H9 (cell line): ENCODE results near the gene CCDC81. TPM values are rescaled to one million over a fixed set of nuclear protein-coding genes. Genes with fewer than 3 reads are reported as not detected.

Experiments used
- DNase-seq: peaks from one replicate; pipeline ENCODE4 v3.0.0-alpha.2; 2017
- H2AFZ ChIP-seq: one replicate; pipeline ENCODE4 v1.6.1; 2013; ENCODE audit warnings: mild to moderate bottlenecking, low read length, control low read depth, moderate library complexity
- H2AK5ac ChIP-seq: 2 replicates; pipeline ENCODE4 v1.6.1; 2013; ENCODE audit warnings: low read length, control low read depth, mixed read lengths; ENCODE audit not compliant: insufficient read length
- H2BK120ac ChIP-seq: one replicate; pipeline ENCODE4 v1.6.1; 2013; ENCODE audit warnings: low read depth, mild to moderate bottlenecking, low read length, control low read depth, inconsistent platforms; ENCODE audit not compliant: poor library complexity, severe bottlenecking
- H2BK12ac ChIP-seq: 2 replicates; pipeline ENCODE4 v1.6.1; 2013; ENCODE audit warnings: low read length, control low read depth, mixed read lengths, low read depth; ENCODE audit not compliant: insufficient read length
- H2BK15ac ChIP-seq: 2 replicates; pipeline ENCODE4 v1.6.1; 2013; ENCODE audit warnings: low read depth, low read length, control low read depth
- H2BK20ac ChIP-seq: one replicate; pipeline ENCODE4 v1.6.1; 2013; ENCODE audit warnings: low read depth, mild to moderate bottlenecking, low read length, control low read depth, inconsistent platforms; ENCODE audit not compliant: poor library complexity, severe bottlenecking
- H2BK5ac ChIP-seq: 2 replicates; pipeline ENCODE4 v1.6.1; 2013; ENCODE audit warnings: low read length, control low read depth, mixed read lengths; ENCODE audit not compliant: insufficient read length
- H3K14ac ChIP-seq: 2 replicates; pipeline ENCODE4 v1.6.1; 2013; ENCODE audit warnings: low read length, control low read depth; ENCODE audit not compliant: insufficient read depth
- H3K18ac ChIP-seq: 2 replicates; pipeline ENCODE4 v1.6.1; 2013; ENCODE audit warnings: low read depth, mild to moderate bottlenecking, mixed read lengths, low read length, control low read depth; ENCODE audit not compliant: insufficient read length
- H3K23ac ChIP-seq: 2 replicates; pipeline ENCODE4 v1.6.1; 2013; ENCODE audit warnings: low read length, control low read depth, mixed read lengths, low read depth; ENCODE audit not compliant: insufficient read length
- H3K23me2 ChIP-seq: 2 replicates; pipeline ENCODE4 v1.6.1; 2013; ENCODE audit warnings: low read depth, mild to moderate bottlenecking, mixed read lengths, low read length, control low read depth; ENCODE audit not compliant: insufficient read length, poor library complexity, severe bottlenecking
- H3K27ac ChIP-seq: 2 replicates; pipeline ENCODE4 v1.5.1; 2013; ENCODE audit warnings: low read length, control low read depth, mixed read lengths, low read depth; ENCODE audit not compliant: insufficient read length
- H3K27me3 ChIP-seq: 2 replicates; pipeline ENCODE4 v1.6.1; 2013; ENCODE audit warnings: low read length, control low read depth, inconsistent platforms; ENCODE audit not compliant: insufficient read depth
- H3K4ac ChIP-seq: 2 replicates; pipeline ENCODE4 v1.6.1; 2013; ENCODE audit warnings: low read depth, mild to moderate bottlenecking, control low read depth, inconsistent platforms, low read length, moderate library complexity
- H3K4me1 ChIP-seq: 2 replicates; pipeline ENCODE4 v1.6.1; 2013; ENCODE audit warnings: low read length, control low read depth, inconsistent platforms; ENCODE audit not compliant: insufficient read depth
- H3K4me2 ChIP-seq: 2 replicates; pipeline ENCODE4 v1.6.1; 2013; ENCODE audit warnings: low read length, control low read depth, mixed read lengths; ENCODE audit not compliant: insufficient read length, insufficient read depth
- H3K56ac ChIP-seq: 2 replicates; pipeline ENCODE4 v1.6.1; 2013; ENCODE audit warnings: low read depth, mild to moderate bottlenecking, mixed read lengths, low read length, control low read depth; ENCODE audit not compliant: insufficient read length
- H3K79me1 ChIP-seq: 2 replicates; pipeline ENCODE4 v1.6.1; 2013; ENCODE audit warnings: low read depth, mild to moderate bottlenecking, moderate library complexity, low read length, control low read depth, inconsistent platforms; ENCODE audit not compliant: insufficient read depth, poor library complexity, severe bottlenecking
- H3K79me2 ChIP-seq: 2 replicates; pipeline ENCODE4 v1.6.1; 2013; ENCODE audit warnings: low read length, control low read depth, inconsistent platforms; ENCODE audit not compliant: insufficient read depth
- H3K9ac ChIP-seq: 2 replicates; pipeline ENCODE4 v1.6.1; 2013; ENCODE audit warnings: low read length, control low read depth, mixed read lengths; ENCODE audit not compliant: insufficient read length; ENCODE audit errors: extremely low read depth
- H3K9me3 ChIP-seq: one replicate; pipeline ENCODE4 v1.6.1; 2013; ENCODE audit warnings: low read depth, low read length, inconsistent platforms; ENCODE audit not compliant: control insufficient read depth
- H3T11ph ChIP-seq: one replicate; pipeline ENCODE4 v1.6.1; 2013; ENCODE audit warnings: mild to moderate bottlenecking, low read length, control low read depth, inconsistent platforms
- H4K20me1 ChIP-seq: one replicate; pipeline ENCODE4 v1.6.1; 2013; ENCODE audit not compliant: control insufficient read depth, insufficient read length, insufficient read depth
- H4K5ac ChIP-seq: 2 replicates; pipeline ENCODE4 v1.6.1; 2013; ENCODE audit warnings: low read depth, mild to moderate bottlenecking, mixed read lengths, low read length, control low read depth; ENCODE audit not compliant: insufficient read length
- H4K8ac ChIP-seq: replicated peaks from 2 replicates; pipeline ENCODE4 v1.6.1; 2013; ENCODE audit warnings: low read length, control low read depth, mixed read lengths, low read depth; ENCODE audit not compliant: insufficient read length
- H4K91ac ChIP-seq: 2 replicates; pipeline ENCODE4 v1.6.1; 2013; ENCODE audit warnings: low read depth, mild to moderate bottlenecking, moderate library complexity, mixed read lengths, low read length, control low read depth; ENCODE audit not compliant: insufficient read length
- H3K27ac Mint-ChIP-seq, 3 experiments: 2 replicates in 2 of 3; 3 replicates in 1 of 3; pipeline ENCODE4 v1.8.0; 2020 to 2021; ENCODE audit warnings: mixed read lengths in 3 of 3, mild to moderate bottlenecking in 1 of 3, moderate library complexity in 1 of 3
- H3K27me3 Mint-ChIP-seq: 2 replicates; pipeline ENCODE4 v1.8.0; 2021; ENCODE audit warnings: low read depth, mild to moderate bottlenecking, moderate library complexity, mixed read lengths
- H3K36me3 Mint-ChIP-seq, 3 experiments: 2 replicates in 2 of 3; 3 replicates in 1 of 3; pipeline ENCODE4 v1.8.0; 2020 to 2021; ENCODE audit warnings: low read depth in 3 of 3, mixed read lengths in 3 of 3; ENCODE audit not compliant: insufficient read depth in 1 of 3
- H3K4me1 Mint-ChIP-seq, 2 experiments: 2 replicates each; pipeline ENCODE4 v1.8.0; 2020; ENCODE audit warnings: mixed read lengths in 2 of 2
- H3K4me3 Mint-ChIP-seq, 2 experiments: 2 replicates in 1 of 2; 3 replicates in 1 of 2; pipeline ENCODE4 v1.8.0; 2020 to 2021; ENCODE audit warnings: mild to moderate bottlenecking in 2 of 2, mixed read lengths in 2 of 2, moderate library complexity in 1 of 2
- H3K9me3 Mint-ChIP-seq, 2 experiments: 2 replicates in 1 of 2; 3 replicates in 1 of 2; pipeline ENCODE4 v1.8.0; 2020; ENCODE audit warnings: mild to moderate bottlenecking in 2 of 2, mixed read lengths in 2 of 2, moderate library complexity in 1 of 2
- WGBS: extraction: QIAGEN DNeasy Blood & Tissue Kit; methylation state at CpG from one replicate; pipeline ENCODE4 v1.1.7; 2013; ENCODE audit warnings: missing lambda C conversion rate, low lambda C conversion rate, mixed read lengths; ENCODE audit not compliant: insufficient read length; ENCODE audit errors: extremely low coverage; 5-methylcytosine and 5-hydroxymethylcytosine counted together
- total RNA-seq: library from RNA; stranded (reverse); gene quantifications from 2 replicates; pipeline ENCODE4 v1.2.1, GENCODE V29; 2021
- TF ChIP-seq, protein P1 (sequence below): fragments of 200-600 bp; sonication (generic); conservative IDR thresholded peaks from 3 replicates; pipeline ENCODE4 v1.8.0; 2021; ENCODE audit warnings: antibody characterized with exemption, mild to moderate bottlenecking

The CCDC81 gene
- total RNA-seq, 1 experiment from 2014 or later, result 0.52 TPM

DNA sequence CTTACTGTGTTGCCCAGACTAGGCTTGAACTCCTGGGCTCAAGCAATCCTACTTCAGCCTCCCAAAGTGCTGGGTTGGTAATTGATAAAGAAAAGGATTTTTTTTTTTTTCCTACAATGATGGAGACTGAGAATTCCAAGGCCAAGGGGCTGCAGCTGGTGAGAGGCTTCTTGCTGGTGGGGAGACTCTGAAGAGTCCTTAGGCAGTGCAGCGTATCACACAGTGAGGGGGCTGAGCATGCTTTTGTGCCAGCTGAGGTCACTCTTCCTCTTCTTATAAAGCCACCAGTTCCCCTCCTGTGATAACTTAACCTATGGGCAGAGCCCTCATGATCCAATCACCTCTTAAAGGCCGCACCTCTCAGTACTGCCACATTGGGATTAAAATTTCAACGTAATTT lies 28.2 kb upstream of the CCDC81 start:
- no peak overlapping the region for H2BK12ac ChIP-seq
- no peak overlapping the region for H3K4me3 Mint-ChIP-seq
- no peak overlapping the region for H3K4ac ChIP-seq
- H2BK120ac ChIP-seq, result no peak overlapping the region
- no peak overlapping the region for H4K91ac ChIP-seq
- no peaks in the 10 kb centered on the region for H3K9me3 ChIP-seq
- H3K9me3 Mint-ChIP-seq, result no peaks in the 10 kb centered on the region
- no peak overlapping the region for H3K4me2 ChIP-seq
- H3K79me1 ChIP-seq, result no peaks in the 10 kb centered on the region
- H3K14ac ChIP-seq, result no peak overlapping the region
- H3K23ac ChIP-seq, result no peak overlapping the region
- no peak overlapping the region for H4K8ac ChIP-seq
- no peaks in the 10 kb centered on the region for H3K27me3 ChIP-seq
- H2BK5ac ChIP-seq, result no peak overlapping the region
- no peak overlapping the region for H2BK15ac ChIP-seq
- no peak overlapping the region for H4K5ac ChIP-seq
- H3K27ac ChIP-seq, result no peak overlapping the region
- no peaks in the 10 kb centered on the region for H4K20me1 ChIP-seq
- H2BK20ac ChIP-seq, result no peak overlapping the region
- TF ChIP-seq, protein P1, sequence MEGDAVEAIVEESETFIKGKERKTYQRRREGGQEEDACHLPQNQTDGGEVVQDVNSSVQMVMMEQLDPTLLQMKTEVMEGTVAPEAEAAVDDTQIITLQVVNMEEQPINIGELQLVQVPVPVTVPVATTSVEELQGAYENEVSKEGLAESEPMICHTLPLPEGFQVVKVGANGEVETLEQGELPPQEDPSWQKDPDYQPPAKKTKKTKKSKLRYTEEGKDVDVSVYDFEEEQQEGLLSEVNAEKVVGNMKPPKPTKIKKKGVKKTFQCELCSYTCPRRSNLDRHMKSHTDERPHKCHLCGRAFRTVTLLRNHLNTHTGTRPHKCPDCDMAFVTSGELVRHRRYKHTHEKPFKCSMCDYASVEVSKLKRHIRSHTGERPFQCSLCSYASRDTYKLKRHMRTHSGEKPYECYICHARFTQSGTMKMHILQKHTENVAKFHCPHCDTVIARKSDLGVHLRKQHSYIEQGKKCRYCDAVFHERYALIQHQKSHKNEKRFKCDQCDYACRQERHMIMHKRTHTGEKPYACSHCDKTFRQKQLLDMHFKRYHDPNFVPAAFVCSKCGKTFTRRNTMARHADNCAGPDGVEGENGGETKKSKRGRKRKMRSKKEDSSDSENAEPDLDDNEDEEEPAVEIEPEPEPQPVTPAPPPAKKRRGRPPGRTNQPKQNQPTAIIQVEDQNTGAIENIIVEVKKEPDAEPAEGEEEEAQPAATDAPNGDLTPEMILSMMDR, result no peak
- H3K79me2 ChIP-seq, result no peaks in the 10 kb centered on the region
- no CpG with 5 or more reads among the region's 3 CpGs for WGBS
- no peak overlapping the region for H3K18ac ChIP-seq
- no peak for DNase-seq
- peaks cover 0 to 9% (median 4%) of the 10 kb centered on the region in 3 experiments; a peak in 5 of 7 replicates for H3K36me3 Mint-ChIP-seq
- no peak overlapping the region for H2AK5ac ChIP-seq
- no peak overlapping the region for H3T11ph ChIP-seq
- 0 out of 4 replicates have a peak, but pooled peaks cover 0 to 5% of the 10 kb centered on the region in 2 experiments for H3K4me1 Mint-ChIP-seq
- H3K56ac ChIP-seq, result no peak overlapping the region
- peak overlapping the region in 2 of 3 experiments; percentile 55 to 72; a peak in 3 of 7 replicates for H3K27ac Mint-ChIP-seq
- H3K27me3 Mint-ChIP-seq, result no peaks in the 10 kb centered on the region
- no peaks in the 10 kb centered on the region for H3K23me2 ChIP-seq
- H2AFZ ChIP-seq, result no peak overlapping the region
- H3K4me1 ChIP-seq, result no peaks in the 10 kb centered on the region
- H3K9ac ChIP-seq, result no peak overlapping the region
